GM21526 (cell line): Measurements from ENCODE around the gene IL17B.

Experiments
- ATAC-seq: cut with Tn5 transposase; IDR thresholded peaks from one replicate; pipeline ENCODE4 v1.9.1; 2021; ENCODE audit warnings: moderate library complexity; ENCODE audit not compliant: unreplicated experiment, low FRiP score

The IL17B gene, protein sequence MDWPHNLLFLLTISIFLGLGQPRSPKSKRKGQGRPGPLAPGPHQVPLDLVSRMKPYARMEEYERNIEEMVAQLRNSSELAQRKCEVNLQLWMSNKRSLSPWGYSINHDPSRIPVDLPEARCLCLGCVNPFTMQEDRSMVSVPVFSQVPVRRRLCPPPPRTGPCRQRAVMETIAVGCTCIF

DNA sequence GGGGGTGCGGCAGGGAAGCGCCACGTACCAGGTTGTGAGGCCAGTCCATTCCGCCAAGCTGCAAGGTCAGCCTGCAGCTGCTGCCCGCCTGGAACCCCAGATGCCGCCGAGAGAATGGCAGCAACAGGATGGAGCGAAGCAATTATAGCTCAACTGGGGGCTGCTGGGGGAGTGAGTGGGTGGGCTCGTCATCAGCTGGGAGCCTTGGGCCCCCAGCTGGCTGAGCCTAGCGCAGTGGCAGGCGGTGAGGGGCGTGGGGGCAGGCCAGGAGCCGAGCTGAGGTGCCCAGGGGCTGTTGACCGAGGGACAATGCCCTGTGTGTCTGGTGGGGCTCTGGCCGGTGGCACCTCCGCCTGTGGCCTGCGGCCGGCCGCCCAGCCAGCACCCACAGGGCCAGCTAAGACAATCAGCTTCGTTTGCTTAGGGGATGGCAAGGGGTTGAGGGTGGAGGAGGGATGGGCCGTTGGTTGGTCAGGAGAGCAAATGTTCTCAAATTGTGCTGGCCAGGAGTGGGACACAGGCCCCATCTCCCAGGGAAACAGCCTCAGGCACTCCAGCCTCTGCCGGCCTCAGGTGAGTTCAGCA is at the start of gene IL17B:
TSS of gene IL17B (minus strand) at position 116 of the 585 bp plus-strand sequence. CDS start at position 49, 67 bp downstream.
- no peak for ATAC-seq

DNA sequence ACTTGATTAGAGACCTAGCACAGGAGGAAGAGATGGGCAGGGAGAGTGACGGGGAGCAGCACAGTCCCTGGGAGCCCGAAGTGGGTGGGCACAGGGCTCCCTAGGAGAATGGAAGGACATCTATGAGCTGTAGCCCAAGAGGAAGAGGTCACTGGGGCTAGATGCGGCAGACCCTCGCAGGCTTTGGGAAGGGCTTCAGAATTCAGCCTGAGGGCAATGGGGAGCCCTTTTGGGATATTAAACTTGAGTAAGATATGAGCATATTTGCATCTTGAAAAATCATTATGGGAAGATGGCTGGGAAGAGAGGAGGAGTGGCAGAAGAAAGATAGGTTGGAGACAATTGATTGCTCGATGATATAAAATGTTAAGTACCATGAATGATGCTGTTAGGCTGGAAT is 48.9 kb upstream of the IL17B start:
- ATAC-seq = no peak

DNA sequence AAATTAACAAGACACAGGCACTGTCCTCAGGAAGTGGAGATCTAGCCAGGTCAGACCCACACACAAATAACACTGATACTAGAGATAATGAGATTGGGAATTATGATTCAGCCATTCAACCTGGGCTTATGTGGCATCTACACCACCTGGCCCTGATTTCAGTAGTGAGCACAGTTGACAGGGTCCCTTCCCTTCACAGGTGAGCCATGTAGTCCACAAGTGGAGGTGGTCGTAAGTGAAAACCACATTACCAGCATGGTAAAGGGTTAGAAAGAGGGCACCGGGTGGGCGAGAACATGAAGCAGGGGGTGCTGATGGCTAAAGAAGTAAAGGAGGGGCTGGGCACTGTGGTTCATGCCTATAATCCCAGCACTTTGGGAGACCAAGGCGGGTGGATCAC is 48.3 kb upstream of the IL17B start:
- ATAC-seq = no peak

DNA sequence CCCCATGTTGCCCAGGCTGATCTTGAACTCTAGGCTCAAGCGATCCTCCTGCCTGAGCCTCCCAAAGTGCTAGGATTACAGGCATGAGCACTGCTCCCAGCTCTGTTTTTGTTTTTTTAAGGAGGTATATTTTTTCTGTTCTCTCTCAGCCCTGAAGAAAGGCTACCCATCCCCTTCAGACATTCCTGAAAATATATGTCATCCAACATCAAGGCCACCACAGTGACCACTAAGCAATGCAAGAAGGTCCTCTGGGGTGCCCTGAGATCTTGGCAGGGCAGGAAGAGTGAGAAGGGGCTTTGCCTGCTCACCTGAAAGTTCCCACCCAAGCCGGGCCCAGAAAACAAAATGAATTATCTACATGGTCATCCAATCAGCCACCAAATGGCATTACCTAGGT is 47.8 kb upstream of the IL17B start:
- ATAC-seq = no peak

DNA sequence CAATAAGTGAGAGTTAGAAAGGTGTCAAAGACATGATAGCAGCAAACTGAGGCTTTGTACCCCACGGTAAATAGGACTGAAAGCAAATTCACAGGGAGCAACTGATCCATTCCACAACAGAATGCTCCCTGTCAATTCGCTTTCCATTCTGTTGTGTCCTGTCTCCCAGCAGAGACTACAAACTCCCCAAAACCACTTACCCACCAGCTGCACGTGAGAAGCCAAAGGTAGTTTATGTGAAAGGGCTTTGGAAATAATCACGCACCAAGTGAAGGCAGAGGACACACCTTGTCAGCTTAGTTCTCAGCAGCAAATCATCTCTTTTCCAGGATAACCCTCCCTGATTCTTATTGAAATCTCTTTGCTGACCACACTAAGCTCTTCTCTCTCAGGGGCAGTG is 46.6 kb upstream of the IL17B start:
- ATAC-seq = no peak

DNA sequence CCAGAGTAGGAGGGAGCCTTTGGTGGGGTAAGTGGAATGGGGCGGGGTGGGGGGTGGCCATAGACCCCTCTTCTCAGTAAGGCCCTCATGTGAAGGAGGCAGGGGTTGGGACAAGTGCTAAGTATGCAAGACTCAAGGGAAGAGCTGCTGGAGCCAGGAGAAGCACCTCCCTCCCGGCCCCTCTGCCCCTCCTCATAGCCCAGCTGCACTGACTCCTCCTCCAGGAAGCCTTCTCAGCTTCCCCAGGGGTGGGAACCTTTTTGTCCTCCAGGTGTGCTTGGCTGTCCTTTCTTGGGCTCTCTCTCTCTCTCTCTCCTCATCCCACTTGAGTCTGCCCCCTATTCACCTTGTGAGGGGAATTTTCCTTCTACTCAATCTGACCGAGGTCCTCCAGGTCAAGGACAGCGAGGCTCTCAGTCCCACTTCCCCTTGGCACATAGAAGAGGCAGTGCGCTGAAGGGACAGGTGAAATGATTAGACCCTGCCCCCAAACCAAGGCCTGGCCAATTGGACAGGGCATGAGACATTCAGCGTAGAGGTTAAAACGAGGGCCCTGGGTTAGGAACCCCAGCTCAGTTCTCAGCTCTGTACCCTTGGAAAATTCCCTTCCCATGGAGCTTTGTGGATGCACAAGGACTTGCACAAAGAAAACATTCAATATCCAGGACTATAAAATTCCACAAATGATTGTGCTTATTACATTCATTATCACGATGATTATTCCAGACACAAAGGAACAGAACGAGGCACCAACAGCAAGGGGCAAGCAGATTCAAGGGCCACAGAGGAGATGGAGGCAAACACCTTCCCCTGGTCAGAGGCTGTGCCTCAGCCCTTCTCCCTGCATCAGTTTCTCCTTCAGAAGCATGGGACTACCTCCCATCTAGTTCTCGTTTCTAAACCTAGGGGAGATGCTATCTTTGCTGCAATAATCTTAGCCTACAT is 45.6 kb upstream of the IL17B start:
- no peak for ATAC-seq

DNA sequence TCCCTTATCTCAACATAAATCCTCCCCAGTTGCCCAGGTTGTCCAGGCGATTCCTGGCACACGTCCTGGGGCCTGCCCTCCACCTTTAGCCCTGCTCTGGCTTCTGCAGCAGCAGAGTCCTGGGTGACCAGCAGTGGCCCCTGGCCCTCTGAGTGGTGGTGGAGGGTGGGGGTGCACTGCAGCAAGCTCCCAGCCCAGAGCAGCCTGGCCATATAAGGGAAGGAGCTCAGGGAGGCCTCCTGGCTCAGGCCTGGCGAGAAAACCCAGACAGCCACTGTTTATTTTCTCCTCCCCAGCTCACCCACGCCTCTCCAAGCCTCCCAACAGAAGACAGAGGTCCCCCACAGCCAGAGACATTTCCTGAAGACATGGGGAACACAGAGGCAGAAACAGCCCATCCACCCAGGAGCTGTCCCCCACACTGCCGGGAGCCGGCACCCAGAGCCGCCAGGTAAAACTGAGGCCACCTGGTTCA is 44.7 kb upstream of the IL17B start:
- no peak for ATAC-seq

DNA sequence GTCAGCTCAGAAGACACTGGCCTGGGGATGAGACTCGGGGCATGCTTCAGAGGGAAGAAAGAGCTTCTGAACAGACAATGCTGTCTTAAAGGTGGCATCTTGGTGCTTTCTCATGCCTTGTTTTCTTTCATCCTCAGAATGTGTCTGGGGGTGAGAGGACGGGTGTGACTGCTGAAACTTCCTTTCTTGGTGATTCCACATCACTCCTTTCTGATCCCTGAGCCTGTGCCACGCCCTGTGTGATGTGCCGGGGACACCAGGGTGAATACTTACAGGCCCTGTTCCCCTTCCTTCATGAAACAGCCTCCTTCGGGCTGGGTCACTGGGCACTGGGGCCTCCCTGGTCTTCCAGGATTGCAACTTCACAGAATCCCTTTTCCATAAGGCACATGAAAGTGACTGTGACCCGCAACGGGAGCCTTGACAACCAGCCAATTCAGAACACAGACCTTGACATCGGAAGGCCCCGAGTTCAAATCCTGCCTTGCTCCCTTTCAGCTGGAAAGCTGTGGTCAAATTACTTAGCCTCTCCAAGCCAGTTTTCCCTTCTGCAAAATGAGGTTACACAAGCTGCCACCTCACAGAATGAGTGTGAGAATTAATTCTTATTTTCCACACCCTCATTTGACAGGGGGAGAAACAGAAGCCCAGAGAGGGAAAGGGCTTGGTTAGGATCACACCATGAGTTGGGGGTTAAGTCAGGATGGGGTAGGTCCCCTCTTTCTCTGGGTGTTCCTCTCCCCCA is 44.1 kb upstream of the IL17B start:
- no peak for ATAC-seq

DNA sequence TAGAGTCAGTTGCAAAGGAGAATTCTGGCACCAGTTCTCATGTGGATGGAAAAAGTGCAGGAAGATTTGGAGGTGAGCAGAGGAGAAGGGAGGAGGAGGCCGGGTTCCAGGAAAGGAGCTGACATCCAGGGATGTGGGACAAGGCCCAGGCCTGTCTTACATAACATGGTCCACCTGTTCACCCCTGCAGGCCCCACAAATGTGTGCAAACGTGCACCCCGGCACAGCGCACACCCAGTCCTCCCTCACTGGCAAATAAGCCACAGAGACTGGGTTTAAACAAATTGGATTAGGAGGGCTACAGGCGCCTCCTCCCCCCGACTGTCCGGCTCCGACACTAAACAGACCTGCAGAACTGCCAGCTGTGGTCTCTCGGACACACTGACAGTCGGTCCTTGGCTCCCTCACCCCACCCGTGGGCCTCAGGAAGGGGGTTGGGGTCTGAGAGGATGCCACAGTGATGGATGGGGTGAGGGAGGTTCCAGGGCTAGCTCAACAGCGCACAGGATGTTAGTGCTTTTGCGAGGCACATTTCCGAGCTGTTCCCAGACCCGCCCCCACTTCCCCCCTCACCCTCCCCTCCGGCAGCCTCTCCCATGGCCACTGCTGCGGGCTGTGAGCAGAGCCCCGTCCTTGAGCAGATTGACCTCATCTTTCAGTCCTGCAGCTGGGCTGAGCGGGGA is 43.4 kb upstream of the IL17B start:
- ATAC-seq = no peak

DNA sequence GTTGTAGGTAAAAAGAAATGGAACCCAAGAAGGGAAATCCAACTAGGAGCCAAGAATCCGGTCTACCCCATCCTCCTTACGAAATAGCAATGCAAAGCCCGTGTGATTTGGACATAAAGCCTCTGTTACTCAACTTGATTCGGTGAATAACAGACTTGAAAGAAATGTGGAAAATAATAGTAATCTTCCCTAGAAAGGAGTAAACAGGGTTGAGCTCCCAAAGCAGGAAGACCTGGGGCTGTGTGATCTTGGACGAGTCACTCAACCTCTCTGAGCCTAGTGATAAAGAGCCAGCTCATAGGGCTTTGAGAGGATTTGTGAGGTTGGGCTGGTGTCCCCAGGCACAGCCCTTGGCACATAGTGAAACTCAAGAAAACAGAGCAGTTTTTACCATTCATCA is 42.7 kb upstream of the IL17B start:
- no peak for ATAC-seq

DNA sequence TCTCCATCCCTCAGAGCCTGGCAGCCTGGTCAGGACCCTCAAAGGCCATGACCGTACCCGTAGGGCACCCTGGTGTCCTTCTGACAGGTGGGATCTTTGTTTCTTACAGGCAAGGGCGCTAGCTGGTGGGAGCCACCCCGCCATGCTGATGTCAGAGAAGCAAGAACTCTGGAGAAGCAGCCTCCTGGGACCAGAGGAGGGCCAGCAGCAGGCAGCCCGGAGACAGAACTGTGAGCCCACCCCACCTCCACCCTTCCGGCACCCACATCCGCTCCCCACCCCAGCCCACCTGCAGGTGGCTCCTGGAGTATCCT is 42.2 kb upstream of the IL17B start:
- ATAC-seq = no peak

DNA sequence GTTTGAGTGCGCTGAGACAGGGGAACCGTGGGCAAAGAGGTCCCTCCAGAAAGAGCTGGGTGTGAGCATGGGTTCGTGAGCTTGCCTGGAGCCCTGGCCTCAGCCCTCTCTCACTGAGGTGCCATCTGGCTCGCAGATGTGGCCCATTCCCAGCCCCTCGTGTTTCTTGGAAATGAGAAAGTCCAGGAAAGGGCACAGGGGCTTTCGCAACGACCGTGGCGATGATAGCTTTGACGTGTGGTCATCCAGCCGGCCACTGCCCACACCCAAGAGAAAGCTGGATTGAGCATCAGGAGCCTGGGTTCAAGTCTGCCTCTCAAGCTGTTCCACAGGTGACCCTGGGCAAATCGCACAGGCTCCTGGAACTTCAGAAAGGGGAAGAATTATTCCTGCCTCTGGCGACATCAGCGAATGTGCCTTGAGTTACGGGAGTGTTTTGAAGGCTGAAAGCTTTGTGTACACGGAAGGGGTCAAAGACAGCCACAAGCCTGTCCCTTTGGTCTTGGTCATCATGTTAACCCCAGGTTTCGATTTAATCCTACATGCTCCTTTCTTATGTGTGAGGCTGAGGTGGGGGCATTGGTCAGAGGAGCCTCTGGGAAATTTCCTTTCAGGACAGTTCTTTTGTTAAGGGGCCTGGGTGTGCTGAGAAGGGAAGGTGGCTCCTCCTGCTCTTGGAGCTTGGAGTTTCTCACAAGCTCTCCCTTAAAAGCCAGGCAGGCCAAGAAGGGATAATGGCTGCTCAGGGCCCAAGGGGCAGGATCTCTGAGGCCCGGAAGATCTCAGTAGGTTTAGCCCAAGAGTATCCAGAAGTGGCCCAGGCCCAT is 41.7 kb upstream of the IL17B start:
- no peak for ATAC-seq

DNA sequence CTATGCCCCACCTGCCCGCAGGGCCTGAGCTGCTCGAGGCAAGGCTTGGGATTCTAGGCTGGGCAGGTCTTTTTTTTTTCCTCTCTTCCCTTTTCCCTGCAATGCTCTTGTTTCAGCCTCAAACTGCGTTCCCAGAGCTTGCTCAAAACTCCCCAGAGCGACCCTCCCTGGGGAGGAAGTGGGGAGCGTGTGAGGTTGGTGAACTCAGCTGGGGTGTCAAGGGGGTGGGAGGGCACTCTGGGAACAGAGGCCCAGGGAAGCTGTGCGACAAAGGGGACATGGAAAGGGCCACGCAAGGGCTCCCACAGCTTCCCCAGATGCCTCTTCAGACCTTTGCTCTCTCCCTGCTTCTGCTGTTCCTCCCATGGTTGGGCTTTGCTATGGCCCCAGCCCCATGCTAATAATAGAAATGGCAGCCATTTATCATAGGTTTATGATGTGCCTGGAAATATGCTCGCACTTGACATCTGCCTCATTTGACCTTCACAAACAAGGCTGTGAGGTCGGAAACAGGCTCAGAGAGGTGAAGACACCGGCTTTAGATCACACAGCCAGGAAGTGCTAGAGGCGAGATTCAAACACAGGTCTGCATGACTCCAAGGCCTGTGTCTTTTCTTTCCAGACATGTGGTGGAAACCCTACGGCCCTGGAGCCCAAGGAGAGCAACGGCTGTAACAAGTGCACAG is 40.9 kb upstream of the IL17B start:
- no peak for ATAC-seq

DNA sequence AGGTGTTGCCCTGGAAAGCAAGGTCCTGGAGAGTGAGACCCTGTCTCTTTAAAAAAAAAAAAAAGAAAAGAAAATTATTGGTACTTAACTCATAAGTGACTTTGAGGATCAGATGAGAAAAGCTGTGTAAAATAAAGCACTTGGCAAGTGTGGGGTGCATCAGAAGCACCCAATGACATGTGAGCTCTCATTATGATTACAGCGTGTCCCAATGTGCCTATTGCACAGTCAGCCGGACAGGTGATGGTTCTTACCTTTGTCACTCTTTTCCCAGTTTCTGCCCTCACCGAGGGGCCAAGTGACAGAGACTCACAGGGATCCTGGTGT is 40.4 kb upstream of the IL17B start:
- no peak for ATAC-seq

DNA sequence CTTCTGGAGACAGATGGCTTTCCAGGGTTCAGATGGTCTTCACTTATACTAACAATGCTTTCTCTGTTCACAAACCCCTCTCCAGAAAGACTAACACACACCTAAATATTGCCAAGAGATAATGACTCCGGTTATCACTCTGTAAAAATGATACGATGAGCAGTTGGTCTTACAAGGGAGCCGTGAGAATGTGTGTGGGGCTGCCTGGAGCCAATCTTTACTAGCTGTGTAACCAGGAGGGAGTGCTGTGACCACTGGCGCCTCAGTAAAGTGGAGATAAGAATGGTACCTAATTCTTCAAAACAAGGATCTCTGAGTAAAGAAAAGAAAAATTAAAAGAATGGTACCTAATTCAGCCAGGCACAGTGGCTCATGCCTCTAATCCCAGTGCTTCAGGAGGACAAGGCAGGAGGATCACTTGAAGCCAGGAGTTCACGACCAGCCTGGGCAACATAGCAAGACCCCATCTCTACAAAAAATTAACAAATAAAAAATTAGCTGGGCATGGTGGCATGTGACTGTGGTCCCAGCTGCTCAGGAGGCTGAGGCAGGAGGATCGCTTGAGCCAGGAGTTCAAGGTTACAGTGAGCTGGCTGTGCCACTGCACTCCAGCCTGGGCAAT is 39.9 kb upstream of the IL17B start:
- no peak for ATAC-seq

DNA sequence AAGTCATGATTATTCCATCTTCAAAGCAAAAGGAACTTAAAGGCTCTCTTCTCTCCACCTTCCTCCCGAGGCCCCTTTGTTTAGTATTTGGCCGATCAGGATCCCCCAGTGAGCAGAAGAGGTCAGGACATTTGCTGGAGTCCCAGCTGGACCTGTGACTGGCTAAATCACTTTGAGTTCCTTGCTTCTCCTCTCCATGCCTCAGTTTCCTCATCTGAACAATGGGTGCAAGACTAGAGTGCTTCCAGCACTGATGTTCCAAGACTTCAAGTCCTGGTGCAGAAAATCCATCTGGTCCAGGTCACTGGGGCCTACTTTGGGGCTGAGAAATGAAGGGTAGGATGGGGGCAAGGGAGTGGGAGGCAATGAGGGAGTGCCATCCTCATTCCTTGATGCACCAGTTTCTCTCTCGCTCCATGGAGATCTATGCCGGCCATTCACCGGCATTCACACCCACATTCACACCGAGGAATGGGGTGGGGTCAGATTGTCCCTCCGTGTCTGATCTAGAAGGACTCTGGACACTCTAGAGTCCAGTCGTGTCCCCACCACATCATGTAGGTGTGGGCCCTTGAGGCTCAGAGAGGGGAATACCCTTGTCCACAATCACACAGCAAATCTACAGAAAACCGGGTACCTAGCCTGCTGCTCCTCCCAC is 38.7 kb upstream of the IL17B start:
- ATAC-seq = no peak

DNA sequence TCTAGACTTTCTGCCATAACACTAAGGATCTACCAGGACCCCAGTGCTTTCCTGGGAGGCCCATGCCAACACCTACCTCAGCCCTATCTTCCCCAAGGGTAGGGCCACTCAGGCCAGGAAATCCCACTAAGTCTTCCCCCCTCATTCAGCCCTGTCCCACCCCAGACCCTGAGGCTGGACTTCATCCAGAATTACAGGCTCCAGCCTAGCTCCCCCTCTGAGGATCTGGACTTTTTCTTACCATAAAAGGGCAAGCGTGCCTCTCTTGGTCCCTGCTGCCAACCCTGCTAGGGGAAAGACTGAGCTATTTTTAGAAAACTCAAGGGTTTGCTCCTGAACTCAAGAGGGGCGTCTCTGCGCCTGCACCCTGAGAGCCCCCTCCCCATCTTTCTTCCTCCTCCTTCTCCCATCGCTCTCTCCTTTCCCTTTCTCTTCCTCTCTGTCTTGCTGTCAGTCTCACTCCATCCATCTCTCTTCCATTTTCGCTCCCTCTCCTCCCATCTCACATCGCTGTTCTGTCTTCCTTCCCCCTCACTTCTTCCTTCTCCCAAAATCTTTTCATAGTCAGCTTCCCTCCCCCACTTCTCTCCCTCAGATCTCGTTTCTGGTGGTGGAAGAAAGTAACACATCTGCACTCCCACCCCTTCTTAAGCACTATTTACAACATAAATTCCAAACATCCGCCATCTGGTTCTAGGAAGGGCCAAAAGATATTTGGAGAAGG is 38.1 kb upstream of the IL17B start:
- no peak for ATAC-seq
